A549 (cell line): ENCODE measurements around the gene TAT.

Experiments used
- CTCF ChIP-seq: fragments of >200 bp; sonication (Bioruptor Twin); formaldehyde crosslinking; IDR thresholded peaks from 3 replicates; pipeline ENCODE4 v1.5.1; 2016
- GATA3 ChIP-seq: IDR thresholded peaks from 2 replicates; pipeline ENCODE4 v1.6.1; 2012; ENCODE audit warnings: borderline replicate concordance
- MYC ChIP-seq: IDR thresholded peaks from 2 replicates; pipeline ENCODE4 v1.6.1; 2012; ENCODE audit warnings: mild to moderate bottlenecking, inconsistent platforms, low read length, improper control_type of control experiment, borderline replicate concordance
- RAD21 ChIP-seq, 2 experiments: fragments of >200 bp in 1 of 2; sonication (Bioruptor Twin) in 1 of 2; formaldehyde crosslinking in 1 of 2; IDR thresholded peaks in 1 of 2; conservative IDR thresholded peaks in 1 of 2; 2 replicates in 1 of 2; 3 replicates in 1 of 2; pipeline ENCODE4 v1.6.1; 2012 to 2018; ENCODE audit warnings: inconsistent platforms in 1 of 2
- TF ChIP-seq, protein P1 (sequence below): fragments of 200-600 bp; sonication (generic); IDR thresholded peaks from 2 replicates; pipeline ENCODE4 v1.6.1; 2016; ENCODE audit warnings: antibody characterized with exemption, mild to moderate bottlenecking, moderate library complexity

DNA sequence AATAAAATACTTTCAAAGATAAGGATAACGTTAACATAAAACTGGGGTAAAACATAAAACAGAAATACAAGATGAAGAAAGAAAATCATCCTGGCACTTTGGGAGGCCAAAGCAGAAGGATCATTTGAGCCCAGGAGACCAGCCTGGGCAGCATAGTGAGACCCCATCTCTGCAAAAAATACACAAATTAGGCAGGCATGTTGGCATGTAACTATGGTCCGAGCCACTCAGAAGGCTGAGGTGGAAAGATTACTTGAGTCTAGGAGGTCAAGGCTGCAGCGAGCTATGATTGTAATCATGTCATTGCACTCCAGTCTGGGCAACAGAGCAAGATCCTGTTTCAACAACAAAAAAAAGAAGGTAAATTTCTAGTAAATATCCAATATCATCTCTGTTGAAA, 19.6 kb downstream of the TAT start:
- TF ChIP-seq, protein P1, sequence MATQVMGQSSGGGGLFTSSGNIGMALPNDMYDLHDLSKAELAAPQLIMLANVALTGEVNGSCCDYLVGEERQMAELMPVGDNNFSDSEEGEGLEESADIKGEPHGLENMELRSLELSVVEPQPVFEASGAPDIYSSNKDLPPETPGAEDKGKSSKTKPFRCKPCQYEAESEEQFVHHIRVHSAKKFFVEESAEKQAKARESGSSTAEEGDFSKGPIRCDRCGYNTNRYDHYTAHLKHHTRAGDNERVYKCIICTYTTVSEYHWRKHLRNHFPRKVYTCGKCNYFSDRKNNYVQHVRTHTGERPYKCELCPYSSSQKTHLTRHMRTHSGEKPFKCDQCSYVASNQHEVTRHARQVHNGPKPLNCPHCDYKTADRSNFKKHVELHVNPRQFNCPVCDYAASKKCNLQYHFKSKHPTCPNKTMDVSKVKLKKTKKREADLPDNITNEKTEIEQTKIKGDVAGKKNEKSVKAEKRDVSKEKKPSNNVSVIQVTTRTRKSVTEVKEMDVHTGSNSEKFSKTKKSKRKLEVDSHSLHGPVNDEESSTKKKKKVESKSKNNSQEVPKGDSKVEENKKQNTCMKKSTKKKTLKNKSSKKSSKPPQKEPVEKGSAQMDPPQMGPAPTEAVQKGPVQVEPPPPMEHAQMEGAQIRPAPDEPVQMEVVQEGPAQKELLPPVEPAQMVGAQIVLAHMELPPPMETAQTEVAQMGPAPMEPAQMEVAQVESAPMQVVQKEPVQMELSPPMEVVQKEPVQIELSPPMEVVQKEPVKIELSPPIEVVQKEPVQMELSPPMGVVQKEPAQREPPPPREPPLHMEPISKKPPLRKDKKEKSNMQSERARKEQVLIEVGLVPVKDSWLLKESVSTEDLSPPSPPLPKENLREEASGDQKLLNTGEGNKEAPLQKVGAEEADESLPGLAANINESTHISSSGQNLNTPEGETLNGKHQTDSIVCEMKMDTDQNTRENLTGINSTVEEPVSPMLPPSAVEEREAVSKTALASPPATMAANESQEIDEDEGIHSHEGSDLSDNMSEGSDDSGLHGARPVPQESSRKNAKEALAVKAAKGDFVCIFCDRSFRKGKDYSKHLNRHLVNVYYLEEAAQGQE, result no peak
- TF ChIP-seq GATA3 (no peak), CTCF (no peak), RAD21 (conservative IDR thresholded peaks at IDR 0.05 in 1 of 2, IDR thresholded peaks at IDR 0.05 in 1 of 2) (no peak), MYC (no peak)
